Activated naive CD4-positive, alpha-beta T cell treated with anti-CD3 and anti-CD28 coated beads, Interleukin-2, amount 50 U/mL, for 16 hours (primary cell): ENCODE measurements around the gene ARHGEF19.
"Not testable (repeated sequence)": the region's sequence is repeated elsewhere in the genome, so short reads cannot be mapped to it uniquely, and the experiment has no call there.

Experiments
- DNase-seq: peaks from one replicate; pipeline ENCODE4 v3.0.0-alpha.2; 2020

ARHGEF19 gene

GRCh38 chr1:16212251-16212961 is at the start of gene ARHGEF19:
Gene ARHGEF19, minus strand, starts transcription at chr1:16212652. Its CDS starts 3,598 bp downstream, at chr1:16209054.
- DNase-seq, result no peak

- DNase-seq, result no peak
Observed at GRCh38 chr1:16262067-16262466, 49.6 kb upstream of the ARHGEF19 start.

- no peak for DNase-seq
Observed at GRCh38 chr1:16260814-16261213, 48.4 kb upstream of the ARHGEF19 start.

- no peak for DNase-seq
Observed at GRCh38 chr1:16258591-16259135, 46.2 kb upstream of the ARHGEF19 start.

- DNase-seq, result no peak
Observed at GRCh38 chr1:16257968-16258367, 45.5 kb upstream of the ARHGEF19 start.

GRCh38 chr1:16257556-16257955 is 45.1 kb upstream of the ARHGEF19 start:
- not testable (repeated sequence) for DNase-seq

- no peak for DNase-seq
Observed at GRCh38 chr1:16256478-16256877, 44.0 kb upstream of the ARHGEF19 start.

- DNase-seq, result no peak
Observed at GRCh38 chr1:16254263-16254928, 41.9 kb upstream of the ARHGEF19 start.

- no peak for DNase-seq
Observed at GRCh38 chr1:16253332-16253922, 41.0 kb upstream of the ARHGEF19 start.

- DNase-seq, result no peak
Observed at GRCh38 chr1:16252912-16253311, 40.5 kb upstream of the ARHGEF19 start.

GRCh38 chr1:16251381-16251780 is 38.9 kb upstream of the ARHGEF19 start:
- DNase-seq, result no peak

GRCh38 chr1:16250524-16251251 is 38.2 kb upstream of the ARHGEF19 start:
- DNase-seq, result no peak

- DNase-seq, result no peak
Observed at GRCh38 chr1:16249596-16250241, 37.3 kb upstream of the ARHGEF19 start.

GRCh38 chr1:16248603-16249516 is 36.4 kb upstream of the ARHGEF19 start:
- no peak for DNase-seq

- DNase-seq, result no peak
Observed at GRCh38 chr1:16248007-16248436, 35.6 kb upstream of the ARHGEF19 start.

- DNase-seq, result no peak
Observed at GRCh38 chr1:16247441-16247840, 35.0 kb upstream of the ARHGEF19 start.

- DNase-seq, result no peak
Observed at GRCh38 chr1:16246961-16247360, 34.5 kb upstream of the ARHGEF19 start.

- not testable (repeated sequence) for DNase-seq
Observed at GRCh38 chr1:16246239-16246638, 33.8 kb upstream of the ARHGEF19 start.

GRCh38 chr1:16245476-16246196 is 33.2 kb upstream of the ARHGEF19 start:
- DNase-seq, result no peak

- DNase-seq, result no peak
Observed at GRCh38 chr1:16244650-16245285, 32.3 kb upstream of the ARHGEF19 start.
